HG03097 (cell line): ENCODE data around the gene IL12RB2.
A peak's percentile ranks its signal among the peaks of the same experiment; 100 is the strongest.

Experiments
- ATAC-seq: cut with Tn5 transposase; IDR thresholded peaks from one replicate; pipeline ENCODE4 v1.9.1; 2021; ENCODE audit not compliant: unreplicated experiment, low FRiP score

The IL12RB2 gene

DNA sequence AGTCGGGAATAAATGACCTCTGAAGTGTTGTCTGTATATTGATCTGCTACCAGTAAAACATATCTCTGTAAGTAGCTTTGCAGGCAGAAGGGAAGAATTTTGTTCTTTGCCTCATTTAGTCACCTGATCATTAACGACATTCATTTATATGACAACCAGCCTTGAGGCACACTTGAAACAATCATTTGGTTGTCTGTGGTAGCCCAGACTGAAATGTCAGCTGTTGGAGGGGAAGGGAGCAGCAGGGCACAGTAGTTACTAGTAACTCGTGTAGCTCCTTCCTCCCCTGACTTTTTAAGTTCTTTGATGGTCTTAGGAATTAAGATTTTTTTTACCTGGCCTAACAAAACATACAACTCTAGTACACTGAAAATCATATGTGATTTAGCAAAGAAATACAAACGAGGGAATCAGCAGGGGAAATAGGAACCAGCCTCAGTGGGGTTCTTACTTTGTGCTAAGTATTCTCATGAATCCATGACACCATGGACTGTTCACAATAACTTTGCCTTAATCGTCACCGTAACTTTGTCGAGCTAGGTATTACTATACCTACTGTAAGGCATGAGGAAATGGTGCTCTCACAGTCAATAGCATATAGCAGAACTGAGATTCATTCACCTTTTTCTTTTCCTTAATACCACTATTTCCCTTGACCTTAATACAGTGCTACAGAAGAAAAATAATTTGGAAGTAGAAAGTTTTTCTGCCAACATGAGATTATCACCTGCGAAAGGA, 6.4 kb downstream of the IL12RB2 start:
- ATAC-seq: no peak

GRCh38 chr1:67314696-67315095, 7.0 kb downstream of the IL12RB2 start:
- no peak for ATAC-seq

- ATAC-seq: no peak
These were observed 8.7 kb downstream of the IL12RB2 start for GRCh38 chr1:67316180-67316902.

DNA sequence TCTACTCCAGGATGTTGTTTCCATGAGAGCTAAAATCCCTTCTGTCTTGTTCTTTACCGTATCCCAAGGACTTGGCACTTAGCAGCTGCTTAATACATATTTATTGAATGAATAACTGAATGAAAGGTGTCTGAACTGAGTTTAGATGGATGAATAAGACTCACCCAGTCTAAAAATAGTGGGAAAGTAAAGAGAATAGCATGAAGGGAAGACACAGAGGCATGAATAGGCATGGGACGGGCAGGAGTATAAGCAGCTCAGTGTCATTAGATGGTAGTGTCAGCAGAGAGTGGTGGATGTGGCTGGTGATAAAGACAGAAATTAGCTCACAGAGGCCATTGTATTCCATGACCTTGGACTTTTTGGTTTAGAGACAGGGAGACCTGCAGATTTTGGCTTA, 9.2 kb downstream of the IL12RB2 start:
- ATAC-seq: no peak

- no peak for ATAC-seq
These were observed 10.1 kb downstream of the IL12RB2 start for GRCh38 chr1:67317803-67318202.

DNA sequence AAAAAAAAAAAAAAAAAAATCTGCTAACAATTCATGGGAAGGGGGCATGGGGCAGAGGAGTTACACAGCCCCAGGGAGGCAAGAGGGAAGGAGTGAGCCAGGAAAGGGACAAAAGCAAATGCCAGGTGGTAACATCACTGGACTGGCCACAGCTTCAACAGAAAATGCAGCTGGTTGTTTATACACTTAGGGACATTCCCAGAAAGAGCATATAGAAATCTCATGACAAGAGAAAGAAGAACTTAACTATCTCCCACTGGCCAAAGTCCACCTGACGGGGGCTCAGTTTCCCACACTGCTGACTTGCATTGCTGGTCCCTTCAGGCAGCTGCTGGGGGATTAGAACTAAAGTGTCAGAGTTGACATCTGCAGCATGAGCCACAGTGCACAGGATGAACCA, 14.8 kb downstream of the IL12RB2 start:
- no peak for ATAC-seq

DNA sequence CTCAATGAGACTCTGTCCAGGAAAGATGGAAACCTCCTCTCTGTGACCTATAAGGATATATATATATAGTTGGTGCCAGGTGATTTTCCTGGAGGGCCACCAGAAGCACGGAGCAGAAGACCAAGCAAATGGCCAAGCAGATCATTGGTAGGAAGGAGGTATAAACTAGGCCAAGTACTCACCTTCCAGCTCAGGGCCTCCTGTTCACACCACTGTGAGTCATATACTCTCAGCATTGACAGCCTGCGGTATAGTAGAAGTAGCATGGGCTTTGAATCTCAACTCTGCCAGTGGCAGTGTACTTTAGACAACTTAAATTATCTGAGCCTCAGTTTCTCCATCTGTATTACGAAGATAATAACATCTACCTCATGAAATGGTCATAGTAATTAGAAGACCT, 15.4 kb downstream of the IL12RB2 start:
- no peak for ATAC-seq

DNA sequence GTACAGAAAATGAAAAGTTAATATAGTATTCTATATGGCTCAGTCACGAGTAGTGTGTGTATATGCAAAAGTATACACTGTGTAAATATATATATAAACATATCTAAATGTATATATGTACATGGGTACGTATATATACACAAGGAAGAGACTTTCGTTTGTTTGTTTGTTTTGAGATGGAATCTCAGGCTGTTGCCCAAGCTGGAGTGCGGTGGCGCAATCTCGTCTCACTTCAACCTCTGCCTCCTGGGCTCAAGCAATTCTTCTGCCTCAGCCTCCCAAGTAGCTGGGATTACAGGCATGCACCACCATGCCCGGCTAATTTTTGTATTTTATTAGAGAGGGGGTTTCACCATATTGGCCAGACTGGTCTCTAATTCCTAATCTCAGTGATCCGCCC, 16.4 kb downstream of the IL12RB2 start:
- no peak for ATAC-seq

DNA sequence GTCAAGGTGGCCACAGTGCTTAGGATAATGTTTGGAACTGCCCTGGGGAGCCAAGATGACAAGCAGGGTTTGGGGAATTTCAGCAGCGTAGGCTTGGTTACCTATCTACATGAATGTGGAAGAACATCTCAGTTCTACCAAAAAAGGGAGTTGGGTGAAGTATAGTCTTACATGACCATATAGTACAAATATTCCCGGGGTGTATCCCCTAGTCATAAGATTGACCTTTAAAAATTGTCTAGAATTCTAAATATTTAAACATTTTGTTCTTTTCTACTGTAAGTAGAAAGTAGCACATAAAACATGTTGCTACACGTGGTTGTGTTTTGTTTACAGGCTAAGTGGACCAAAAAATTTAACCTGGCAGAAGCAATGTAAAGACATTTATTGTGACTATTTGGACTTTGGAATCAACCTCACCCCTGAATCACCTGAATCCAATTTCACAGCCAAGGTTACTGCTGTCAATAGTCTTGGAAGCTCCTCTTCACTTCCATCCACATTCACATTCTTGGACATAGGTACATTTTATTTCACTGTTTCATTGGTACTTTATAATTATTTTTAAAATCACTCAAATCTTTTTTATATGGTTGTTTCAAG, 20.3 kb downstream of the IL12RB2 start:
- no peak for ATAC-seq

DNA sequence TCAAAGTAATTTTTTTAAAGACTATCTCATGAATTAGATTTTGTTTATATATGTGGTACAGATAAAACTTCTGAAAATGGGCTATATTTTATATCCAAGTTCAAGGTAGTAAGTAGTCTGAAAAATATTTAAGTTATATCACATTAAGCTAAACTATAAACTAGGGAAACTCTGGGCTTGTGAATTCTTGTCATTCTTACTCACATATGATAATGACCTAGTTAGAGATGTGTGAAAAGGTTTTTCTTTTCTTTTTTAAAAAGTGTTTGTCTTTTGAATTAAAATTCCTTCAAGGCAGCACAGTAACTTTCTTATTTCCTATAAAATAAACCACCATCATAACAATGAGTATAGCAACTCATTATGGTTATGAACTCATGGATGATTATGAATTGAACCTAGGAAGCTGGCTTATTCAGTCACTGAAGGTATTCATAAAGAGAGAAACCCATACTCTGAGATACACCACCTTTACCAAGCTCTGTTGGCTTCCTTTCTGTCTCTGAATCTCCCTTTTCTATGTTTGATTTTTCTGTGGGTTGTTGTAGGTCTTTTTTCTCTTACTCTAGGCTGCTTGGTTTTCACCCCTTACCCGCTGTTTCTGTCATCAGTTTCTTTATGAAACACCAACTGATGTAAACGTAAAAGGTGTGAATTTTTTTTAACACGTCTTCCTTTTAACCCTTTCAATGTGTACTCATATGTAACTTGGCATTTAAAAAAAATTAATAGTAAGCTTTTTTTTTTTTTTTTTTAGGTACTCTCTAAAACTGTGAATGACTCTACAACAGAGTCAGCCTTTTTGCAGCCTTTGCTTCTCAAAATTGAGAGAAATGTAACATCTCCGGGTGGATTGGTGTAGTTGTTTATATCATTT, 25.2 kb downstream of the IL12RB2 start:
- ATAC-seq: peak; percentile 74

DNA sequence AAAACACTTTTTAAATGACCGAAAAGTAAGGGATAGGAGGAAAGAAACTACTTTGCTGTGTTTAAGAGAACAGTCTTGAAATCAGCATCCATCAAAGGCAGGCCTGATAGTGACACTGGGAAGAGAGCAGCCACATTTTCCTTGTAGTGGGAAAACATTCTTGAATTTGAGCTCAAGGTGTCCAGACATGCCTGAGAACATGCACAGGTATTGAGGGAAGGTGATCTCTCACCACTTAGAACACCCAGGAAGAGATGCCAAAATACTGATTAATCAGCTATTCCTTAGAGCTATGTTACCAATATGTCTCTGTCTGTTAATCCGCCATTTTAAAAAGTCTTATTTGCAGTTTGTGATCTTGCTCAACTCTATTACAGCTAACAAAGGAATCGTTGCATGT, 25.9 kb downstream of the IL12RB2 start:
- no peak for ATAC-seq

DNA sequence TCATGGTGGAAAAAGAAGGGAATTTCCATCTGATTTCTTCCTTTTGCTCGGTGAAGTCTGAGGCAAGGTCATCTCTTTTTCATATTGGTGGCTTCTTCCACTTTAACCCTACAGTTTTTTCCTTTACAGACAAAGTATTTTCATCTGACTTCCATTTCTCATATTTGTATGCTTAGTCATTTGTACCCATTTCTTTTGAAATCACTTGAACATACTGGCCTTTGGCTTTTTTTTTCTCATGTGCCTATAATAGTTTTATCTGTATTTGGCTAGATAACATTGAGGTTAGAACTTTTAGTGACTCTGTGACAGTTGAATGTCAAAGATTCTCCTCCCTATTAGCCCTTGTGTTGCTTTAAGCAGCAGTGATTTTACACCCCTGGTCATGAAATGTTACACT, 27.7 kb downstream of the IL12RB2 start:
- no peak for ATAC-seq

- ATAC-seq: no peak
These were observed 28.5 kb downstream of the IL12RB2 start for GRCh38 chr1:67336157-67336556.

- no peak for ATAC-seq
These were observed 29.1 kb downstream of the IL12RB2 start for GRCh38 chr1:67336783-67337182.

GRCh38 chr1:67338642-67339041, 31.0 kb downstream of the IL12RB2 start:
- no peak for ATAC-seq

DNA sequence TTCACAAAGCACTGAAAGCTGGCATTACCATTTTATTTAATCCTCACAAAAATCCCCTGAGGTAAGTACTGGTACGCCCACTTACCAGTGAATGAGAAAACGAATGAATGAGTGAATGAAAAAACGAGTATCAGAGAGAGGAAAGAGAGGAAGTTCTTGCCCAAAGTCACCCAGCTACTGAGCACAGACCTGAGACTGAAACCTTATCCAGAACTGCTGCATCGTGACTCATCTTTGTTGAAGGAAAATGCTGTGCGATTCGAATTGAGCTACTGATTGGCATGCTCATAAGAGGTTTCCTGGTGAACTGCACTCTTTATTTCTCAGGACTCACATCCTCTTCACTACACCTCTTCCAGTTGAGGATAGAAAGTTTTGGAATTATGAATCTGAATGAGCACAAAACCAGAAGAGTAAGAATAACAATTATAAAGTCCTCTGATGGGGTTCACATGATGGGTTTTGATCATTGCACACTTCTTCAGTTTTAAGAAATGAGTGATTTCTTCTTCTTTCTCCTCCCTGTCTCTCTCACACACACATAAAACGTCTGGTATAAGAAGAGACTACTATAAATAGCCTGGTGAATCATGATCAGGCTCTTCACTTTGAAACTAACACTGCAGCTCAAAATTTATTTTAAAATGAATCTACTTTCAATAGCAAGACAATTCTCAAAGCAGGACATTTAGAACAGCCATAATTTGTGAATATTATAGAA, 32.1 kb downstream of the IL12RB2 start:
- peak; percentile 34 for ATAC-seq

GRCh38 chr1:67342076-67342890, 34.6 kb downstream of the IL12RB2 start:
- no peak for ATAC-seq

GRCh38 chr1:67345556-67345955, 37.9 kb downstream of the IL12RB2 start:
- ATAC-seq: no peak

GRCh38 chr1:67346982-67347381, 39.3 kb downstream of the IL12RB2 start:
- ATAC-seq: no peak
